B cell (primary cell): ENCODE results near the gene ATP6V0A1.

ENCODE experiments used
- CTCF ChIP-seq: fragments of 200-600 bp; IDR thresholded peaks from one replicate; pipeline ENCODE4 v1.8.0; 2022; ENCODE audit warnings: antibody characterized with exemption, mild to moderate bottlenecking
- EZH2 ChIP-seq: IDR thresholded peaks from 2 replicates; pipeline ENCODE4 v1.6.1; 2012; ENCODE audit warnings: borderline replicate concordance, low read depth, mild to moderate bottlenecking, moderate library complexity, low read length; ENCODE audit not compliant: insufficient read depth, poor library complexity, severe bottlenecking

DNA sequence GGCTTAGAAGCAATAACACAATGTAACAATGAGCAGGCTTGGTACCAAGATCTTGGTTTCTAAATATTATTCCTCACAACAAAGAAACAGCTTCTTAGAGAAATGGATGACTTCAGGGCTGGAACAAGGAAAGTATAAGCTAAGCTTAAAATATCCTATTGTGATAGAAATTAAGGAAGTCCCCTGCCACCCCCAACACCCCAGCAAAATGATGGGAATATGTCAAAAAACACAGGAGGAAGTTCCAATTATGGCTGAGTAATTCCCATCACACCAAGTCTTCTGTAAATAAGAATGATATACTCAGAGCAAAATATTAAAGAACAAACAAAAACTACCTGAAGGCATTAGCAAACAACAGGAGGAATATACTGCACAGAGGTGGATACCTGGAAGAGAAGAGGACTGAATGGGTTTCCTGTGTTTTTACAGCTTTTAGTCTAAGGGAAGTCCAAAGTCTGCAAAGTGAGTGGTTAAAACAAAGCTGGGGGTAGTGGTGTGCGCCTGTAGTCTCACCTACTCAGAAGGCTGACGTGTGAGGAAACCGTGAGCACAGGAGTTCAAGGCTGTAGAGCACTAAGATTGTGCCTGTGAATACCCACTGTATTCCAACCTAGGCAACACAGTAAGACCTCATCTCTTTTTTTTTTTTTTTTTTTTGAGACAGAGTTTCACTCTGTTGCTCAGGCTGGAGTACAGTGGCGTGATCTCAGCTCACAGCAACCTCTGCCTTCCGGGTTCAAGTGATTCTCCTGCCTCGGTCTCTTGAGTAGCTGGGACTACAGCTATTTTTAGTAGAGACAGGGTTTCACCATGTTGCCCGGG is 17.1 kb upstream of the ATP6V0A1 start:
- TF ChIP-seq CTCF (no peak), EZH2 (no peak)
